Epithelial cell of proximal tubule (primary cell): Measurements from ENCODE around the gene OSBPL10. TPM values are rescaled to one million over a fixed set of nuclear protein-coding genes. Genes with fewer than 3 reads are reported as not detected.

Experiments used
- DNase-seq: peaks from one replicate; pipeline ENCODE4 v3.0.0-alpha.2; 2011; ENCODE audit warnings: low read depth
- H3K4me3 ChIP-seq: 2 replicates; pipeline ENCODE4 v1.5.1; 2011; ENCODE audit warnings: low read depth, mild to moderate bottlenecking, low read length
- CTCF ChIP-seq: conservative IDR thresholded peaks from 2 replicates; pipeline ENCODE4 v1.5.1; 2012; ENCODE audit warnings: low read depth, mild to moderate bottlenecking, low read length
- total RNA-seq: library from RNA; depleted of rRNA; stranded (reverse); fragments of >200 nt; gene quantifications from 2 replicates; pipeline ENCODE4 v1.2.3, GENCODE V29; 2015

OSBPL10 gene
- total RNA-seq, 1 donor from 2014 or later, result 17.5 TPM

- no peak for DNase-seq
Measured at GRCh38 chr3:31833391-31834190, 147.5 kb downstream of the OSBPL10 start.

DNA sequence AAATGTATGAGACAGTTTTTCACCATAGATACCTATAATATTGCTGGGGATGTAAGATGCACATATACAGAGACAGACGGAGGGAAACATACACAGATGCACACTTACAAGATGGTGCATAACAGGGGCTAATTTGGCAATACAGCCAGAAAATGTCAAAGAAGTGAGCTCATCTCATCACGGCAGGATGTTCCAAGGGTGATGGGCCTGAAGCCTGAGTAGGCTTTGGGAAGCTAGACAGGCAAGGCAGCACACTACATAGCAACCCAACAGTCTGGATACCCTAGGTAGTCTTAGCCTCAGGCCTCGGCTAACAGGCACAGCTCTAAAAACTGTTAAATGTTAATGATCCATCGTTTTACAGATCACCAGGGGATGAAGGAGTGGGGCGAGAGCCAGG is 148.5 kb downstream of the OSBPL10 start:
- no peak for DNase-seq

More at GRCh38 chr3:31833391-31834190, 147.5 kb downstream of the OSBPL10 start:
- TF ChIP-seq CTCF, result no peak
- no peak overlapping the region for H3K4me3 ChIP-seq

DNA sequence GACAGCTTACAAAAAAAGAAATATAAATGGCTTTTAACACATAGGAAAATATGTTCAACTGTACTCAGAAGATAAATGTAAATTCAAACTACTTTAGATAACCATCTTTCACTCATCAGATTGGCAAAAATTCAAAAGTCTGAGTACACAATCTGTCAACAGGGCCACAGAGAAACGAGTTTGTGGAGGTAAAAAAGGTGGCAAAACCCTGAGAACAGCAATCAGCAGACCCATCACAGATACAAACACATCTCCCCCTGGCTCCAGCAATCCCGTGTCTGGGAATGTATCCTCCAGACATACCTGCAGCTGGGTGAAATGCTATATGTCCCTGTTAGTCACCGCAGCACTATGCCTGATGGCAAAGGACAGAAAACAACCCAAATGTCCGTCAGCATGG is 149.5 kb downstream of the OSBPL10 start:
- H3K4me3 ChIP-seq, result no peak overlapping the region
- DNase-seq, result no peak
- no peak for TF ChIP-seq CTCF

More for the DNA sequence above, 148.5 kb downstream of the OSBPL10 start:
- no peak overlapping the region for H3K4me3 ChIP-seq
- no peak for TF ChIP-seq CTCF

DNA sequence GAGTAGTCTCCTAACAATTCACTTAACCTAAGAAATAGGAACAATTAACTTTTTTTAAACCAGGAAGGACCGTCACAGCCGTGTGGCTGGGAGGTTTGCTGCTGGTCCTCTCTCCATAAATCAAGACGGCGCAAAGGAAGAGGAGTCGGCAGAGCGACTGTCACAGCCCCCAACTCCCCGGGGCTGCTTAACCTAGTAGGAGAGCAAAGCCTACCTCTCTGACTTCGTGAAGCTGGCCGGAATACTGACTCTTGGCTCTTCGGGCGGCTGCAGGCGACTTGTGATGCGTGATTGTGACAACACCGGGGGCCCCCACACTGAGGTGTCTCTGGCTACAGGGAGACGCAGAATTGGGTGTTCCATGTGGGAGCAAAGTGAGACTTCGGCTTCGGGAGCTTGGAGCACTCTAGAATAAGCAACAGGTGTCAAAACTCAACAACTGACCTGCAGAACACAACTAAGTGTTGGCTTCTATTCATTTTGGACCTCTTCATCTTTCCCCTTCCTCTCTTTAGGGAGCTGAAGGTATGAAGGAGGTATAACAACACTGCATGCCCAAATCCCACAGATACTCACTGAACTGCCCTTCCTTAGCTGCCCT is 151.1 kb downstream of the OSBPL10 start:
- TF ChIP-seq CTCF, result no peak
- no peak overlapping the region for H3K4me3 ChIP-seq
- no peak for DNase-seq

DNA sequence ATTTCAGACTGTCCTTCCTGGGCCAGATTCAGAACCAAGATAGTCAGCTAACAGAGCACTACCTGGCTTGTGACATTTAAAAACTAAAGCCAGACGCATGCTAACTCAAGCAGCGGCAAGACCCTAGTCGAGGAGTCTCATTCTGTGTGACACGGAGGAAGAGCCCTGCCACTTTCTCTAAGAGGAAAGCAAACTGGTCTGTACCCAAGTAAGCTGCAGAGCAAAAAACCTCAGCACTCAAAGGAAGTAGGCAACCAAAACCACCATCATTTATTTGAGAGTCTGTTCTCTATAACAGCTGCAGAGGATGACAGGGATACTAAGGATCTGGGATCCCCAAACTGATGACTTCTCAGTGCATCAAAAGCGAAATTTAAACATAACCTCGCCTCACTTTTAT is 152.1 kb downstream of the OSBPL10 start:
- TF ChIP-seq CTCF, result no peak
- DNase-seq, result no peak
- no peak overlapping the region for H3K4me3 ChIP-seq

- no peak for TF ChIP-seq CTCF
- no peak for DNase-seq
- H3K4me3 ChIP-seq, result no peak overlapping the region
Measured at GRCh38 chr3:31828007-31828406, 153.1 kb downstream of the OSBPL10 start.
